DMS 273 (cell line): ENCODE measurements around the gene ZC3H4.
"Not testable (repeated sequence)": the region's sequence is repeated elsewhere in the genome, so short reads cannot be mapped to it uniquely, and the experiment has no call there.

Experiments
- DNase-seq: peaks from one replicate; lab custom pipeline; 2025; ENCODE audit not compliant: unreplicated experiment; lab: John Stamatoyannopoulos, UW

The ZC3H4 gene

DNA sequence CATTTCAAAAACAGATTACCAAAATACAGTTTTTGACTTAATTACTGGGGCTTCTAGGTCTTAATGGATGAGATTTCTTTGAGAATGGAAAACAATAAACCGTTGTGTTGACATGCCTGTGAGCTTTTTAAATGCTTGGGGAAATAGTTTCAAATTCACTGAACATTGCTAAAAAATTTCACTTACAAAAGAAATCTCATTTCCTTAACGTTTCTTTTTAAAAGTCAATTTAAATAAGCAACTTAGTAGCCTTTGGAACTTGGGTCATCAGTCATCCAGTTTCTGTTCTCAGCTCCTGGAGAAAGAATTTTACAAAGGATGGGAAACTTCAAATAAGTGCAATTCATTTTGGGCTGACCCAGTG lies 4.4 kb downstream of the ZC3H4 start:
- DNase-seq = no peak

GRCh38 chr19:47107953-47108746 lies 5.4 kb downstream of the ZC3H4 start:
- DNase-seq = peak; percentile 32

DNA sequence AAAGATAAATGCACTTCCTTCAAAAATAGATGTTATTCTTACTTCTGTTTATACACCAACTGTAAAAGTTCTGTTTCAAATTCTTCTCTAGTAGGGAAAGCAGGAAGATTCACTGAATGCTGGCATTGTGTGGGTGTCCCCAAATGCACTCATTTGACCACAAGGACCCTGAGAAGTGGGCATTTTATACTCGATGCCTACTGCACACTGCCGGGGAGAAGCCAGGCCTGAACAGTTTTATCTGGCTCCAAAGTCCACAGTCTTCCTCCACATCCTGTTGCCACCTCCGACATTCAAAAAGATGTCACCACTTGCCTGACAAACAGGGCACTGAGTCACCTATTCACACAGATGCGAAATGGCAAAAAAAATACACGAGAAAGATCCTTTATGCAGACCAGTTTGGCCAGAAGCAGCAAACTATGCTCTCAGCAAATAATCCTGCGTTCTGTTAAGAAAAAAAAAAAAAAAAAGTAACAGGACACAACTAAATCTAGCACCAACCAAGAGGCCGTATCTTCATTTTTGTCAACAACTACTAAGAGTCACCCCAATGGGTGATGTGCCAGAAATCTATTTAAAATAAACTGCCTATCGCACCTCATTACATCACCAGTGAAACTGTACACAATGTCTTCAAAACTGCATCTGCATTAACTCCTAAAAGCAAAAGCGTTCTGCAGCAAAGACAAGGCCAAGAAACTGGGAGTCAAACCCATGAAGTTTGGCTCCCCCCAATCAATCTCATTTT lies 6.2 kb downstream of the ZC3H4 start:
- no peak for DNase-seq

- DNase-seq = no peak
Observed at GRCh38 chr19:47106821-47107201, 6.8 kb downstream of the ZC3H4 start.

DNA sequence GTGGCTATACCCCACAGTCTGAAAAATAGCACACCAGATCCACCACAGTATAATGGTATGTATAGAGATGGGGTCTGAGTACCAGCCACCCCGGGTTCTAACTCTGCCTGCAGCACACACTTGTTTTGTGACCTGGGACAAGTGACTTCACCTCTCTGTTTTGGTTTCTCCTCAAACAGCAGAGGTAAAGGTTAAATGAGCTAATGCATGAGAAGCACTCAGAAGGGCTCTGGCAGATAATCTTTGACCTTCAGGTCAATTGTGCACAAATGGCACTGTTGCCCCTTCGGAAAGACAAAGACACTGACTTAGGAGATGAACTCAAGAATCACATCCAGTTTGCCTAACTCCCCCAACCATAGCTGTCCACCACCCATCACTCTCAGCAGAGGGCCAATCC lies 7.7 kb downstream of the ZC3H4 start:
- no peak for DNase-seq

GRCh38 chr19:47104680-47105079 lies 8.9 kb downstream of the ZC3H4 start:
- DNase-seq = no peak

GRCh38 chr19:47102346-47103060 lies 11.1 kb downstream of the ZC3H4 start:
- no peak for DNase-seq

- DNase-seq = not testable (repeated sequence)
Observed at GRCh38 chr19:47101116-47101515, 12.5 kb downstream of the ZC3H4 start.

- no peak for DNase-seq
Observed at GRCh38 chr19:47100290-47100689, 13.3 kb downstream of the ZC3H4 start.

DNA sequence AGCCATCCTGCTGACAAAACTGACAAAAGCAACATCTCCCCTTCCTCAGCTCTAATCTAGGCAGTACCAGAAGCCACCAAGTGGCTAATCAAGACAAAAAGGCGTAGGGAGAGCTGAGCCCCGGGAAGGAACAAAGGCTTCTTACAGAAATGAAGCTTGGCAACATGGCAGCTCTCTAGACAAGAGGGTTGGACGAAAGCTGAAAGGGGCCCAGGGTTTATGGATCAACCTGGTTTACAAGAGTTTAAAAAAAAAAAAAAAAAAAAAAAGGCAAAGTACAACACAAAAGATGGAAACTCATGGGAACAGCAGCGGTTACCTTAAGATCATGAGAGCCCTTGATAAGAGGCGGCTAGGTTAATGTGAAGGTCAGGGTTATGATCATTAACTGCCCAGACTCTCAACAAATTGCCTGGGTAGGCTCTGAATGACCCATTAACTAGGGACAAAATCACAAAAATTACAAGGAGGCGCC lies 14.0 kb downstream of the ZC3H4 start:
- no peak for DNase-seq

DNA sequence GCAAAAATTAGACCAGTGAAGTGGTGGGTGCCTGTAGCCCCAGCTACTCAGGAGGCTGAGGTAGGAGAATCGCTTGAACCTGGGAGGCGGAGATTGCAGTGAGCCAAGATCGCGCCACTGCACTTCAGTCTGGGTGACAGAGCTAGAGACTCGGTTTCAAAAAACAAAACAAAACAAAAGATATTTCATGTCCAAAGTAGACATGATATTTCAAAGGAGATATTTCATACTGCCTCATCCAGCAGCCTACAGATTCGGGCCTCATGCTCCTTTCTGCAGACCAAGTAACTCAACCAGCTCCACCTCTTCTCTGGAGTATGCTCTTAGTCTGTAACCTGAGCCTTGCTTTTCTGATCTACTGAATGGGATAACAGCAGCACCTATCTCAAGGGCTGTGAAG lies 15.0 kb downstream of the ZC3H4 start:
- no peak for DNase-seq

DNA sequence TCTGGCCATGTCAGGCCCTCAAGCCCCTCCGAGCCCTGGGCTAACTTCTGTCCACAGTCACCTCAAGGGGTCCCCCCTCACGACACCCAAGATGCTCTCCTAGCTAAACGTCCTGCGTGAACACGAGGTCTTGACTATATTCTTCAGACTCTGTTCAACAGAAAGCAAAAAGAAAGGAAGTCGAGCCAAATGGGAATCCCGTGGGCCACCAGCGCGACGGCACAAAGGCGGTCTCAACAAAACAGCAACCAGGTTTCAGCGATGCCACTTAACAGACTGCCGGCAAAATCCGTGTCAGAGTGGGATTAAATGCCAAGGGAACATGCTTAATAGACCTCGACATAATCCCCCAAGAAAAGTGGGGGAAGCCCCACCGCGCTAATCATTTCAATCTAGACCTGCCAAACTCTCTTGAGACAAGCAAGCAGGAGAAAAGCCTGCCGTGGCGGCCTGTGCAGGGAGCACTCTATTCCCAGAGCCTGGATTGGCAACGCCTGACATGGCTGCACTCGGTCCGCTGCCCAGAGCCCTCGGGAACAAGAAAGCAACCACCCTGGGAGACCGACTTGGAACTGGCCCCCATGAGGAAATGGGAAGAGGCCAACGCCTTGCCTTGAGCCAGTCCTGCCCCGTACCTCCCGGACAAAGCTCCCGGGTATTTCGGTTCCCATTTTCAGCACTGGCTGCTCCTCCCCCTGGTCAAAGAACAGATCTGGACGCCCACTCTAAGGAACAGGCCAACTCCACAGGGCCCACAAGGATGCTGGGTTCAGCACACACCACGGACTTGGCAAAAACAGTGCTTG lies 16.0 kb downstream of the ZC3H4 start:
- no peak for DNase-seq

- DNase-seq = no peak
Observed at GRCh38 chr19:47096721-47097120, 16.9 kb downstream of the ZC3H4 start.

DNA sequence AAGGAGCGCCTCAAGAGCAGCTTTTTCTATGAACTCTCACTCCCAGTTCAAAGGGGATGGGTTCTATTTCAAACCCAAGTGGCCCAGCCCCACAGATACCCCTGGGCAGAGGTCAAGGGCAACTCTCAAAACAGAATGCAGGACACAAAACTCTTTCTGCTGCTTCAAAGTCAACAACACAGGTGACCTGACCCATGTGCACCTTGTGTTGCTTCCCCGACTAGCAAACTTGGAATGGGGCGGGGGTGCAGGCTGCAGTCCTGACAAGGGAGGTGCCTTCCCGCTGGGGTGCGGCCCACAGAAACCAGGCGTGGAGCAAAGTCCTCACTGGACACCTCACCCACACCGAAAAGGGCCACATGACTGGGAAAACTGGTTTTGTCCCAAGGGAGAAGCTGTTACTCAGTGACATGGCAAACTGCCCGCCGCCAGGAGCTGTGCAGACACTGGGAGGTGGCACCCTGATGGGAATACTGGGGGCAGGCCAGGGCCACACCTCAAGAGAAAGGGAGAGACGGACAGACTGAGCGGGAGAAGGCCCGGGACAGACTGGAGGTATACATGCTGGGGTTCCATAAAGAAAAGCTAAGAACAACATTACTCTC lies 17.4 kb downstream of the ZC3H4 start:
- no peak for DNase-seq

- no peak for DNase-seq
Observed at GRCh38 chr19:47095476-47096099, 18.0 kb downstream of the ZC3H4 start.

GRCh38 chr19:47094557-47095475 lies 18.8 kb downstream of the ZC3H4 start:
- DNase-seq = no peak

GRCh38 chr19:47093841-47094240 lies 19.7 kb downstream of the ZC3H4 start:
- DNase-seq = no peak

GRCh38 chr19:47093254-47093653 lies 20.3 kb downstream of the ZC3H4 start:
- no peak for DNase-seq

GRCh38 chr19:47089767-47090350 lies 23.7 kb downstream of the ZC3H4 start:
- DNase-seq = no peak
